CD4-positive, alpha-beta T cell treated with Interleukin-1 beta for 1 hour (primary cell): ENCODE measurements around the gene SP7.
A peak's percentile ranks its signal among the peaks of the same experiment; 100 is the strongest.
"Not testable (repeated sequence)": the region's sequence is repeated elsewhere in the genome, so short reads cannot be mapped to it uniquely, and the experiment has no call there.

Source experiments
- DNase-seq, 2 donors: peaks; one replicate each; pipeline ENCODE4 v3.0.0-alpha.2; 2020 to 2022

Gene SP7

DNA sequence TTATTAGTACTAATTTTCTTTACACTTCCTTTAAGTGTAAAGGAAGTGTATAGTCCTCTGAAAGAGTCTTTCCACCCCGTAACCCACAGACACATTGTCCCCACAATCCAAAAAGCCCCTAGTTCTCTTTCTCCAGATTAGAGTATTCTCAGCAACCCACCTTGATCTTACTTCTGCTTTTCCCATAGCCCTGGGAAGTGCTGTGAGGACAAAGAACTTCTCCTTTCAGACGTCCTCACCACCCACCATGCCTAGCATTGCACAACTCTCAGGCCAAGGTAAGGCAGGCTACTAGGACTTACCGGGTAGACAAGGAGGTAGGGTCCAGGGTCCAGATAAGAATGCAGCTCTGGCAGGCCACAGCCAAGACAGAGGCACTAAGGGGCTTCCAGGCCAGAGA, 22.2 kb downstream of the SP7 start:
- DNase-seq = no peak

GRCh38 chr12:53308276-53308675, 27.9 kb downstream of the SP7 start:
- DNase-seq = no peak

DNA sequence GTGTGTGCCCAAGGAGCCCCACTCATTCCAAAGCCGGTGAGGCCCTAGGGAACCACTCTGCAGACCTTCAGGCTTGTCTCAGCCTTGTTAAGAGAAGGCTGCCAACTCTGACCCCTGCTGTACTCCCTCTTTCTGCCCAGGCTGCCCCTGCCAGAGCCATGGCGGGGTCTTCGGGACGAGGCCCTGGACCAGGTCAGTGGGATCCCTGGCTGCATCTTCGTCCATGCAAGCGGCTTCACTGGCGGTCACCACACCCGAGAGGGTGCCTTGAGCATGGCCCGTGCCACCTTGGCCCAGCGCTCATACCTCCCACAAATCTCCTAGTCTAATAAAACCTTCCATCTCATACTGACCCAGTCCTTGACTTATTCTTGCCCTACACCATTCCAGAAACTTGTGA, 29.3 kb downstream of the SP7 start:
- DNase-seq = no peak

DNA sequence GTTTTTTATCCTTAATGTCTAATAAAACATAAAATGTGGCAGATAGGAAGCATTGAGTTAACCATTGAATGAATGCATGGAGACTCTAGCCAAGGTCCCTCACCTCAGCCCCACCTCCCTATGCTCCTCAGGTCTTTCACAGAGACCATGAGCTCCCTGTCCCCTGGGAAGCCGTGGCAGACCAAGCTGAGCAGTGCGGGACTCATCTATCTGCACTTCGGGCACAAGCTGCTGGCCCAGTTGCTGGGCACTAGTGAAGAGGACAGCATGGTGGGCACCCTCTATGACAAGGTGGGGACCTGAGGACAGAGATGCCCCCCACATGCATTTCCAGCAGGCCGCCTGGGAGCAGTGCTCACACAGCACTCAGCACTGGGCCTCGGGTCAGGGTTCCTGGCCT, 33.3 kb downstream of the SP7 start:
- DNase-seq = no peak

DNA sequence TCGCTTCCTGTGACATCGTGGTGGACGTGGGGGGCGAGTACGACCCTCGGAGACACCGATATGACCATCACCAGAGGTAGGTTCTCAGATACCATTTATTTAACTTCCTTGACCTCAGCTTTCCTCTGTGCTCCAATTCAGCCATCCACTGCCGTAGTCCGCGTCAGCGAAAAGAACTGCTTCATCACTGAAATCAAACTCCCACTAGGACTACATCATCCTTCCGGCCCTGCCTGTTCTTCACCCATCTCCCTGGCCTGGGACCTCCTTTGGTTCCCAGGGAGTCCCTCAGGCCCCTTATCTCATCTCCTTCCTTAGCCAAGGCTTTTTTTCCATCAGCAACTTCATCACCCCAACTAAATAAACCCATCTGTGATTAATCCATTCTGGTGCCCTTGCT, 36.0 kb downstream of the SP7 start:
- DNase-seq = no peak

GRCh38 chr12:53299454-53300180, 36.5 kb downstream of the SP7 start, which contains the start of gene MYG1:
Gene MYG1, plus strand, starts transcription at chr12:53299695. Its CDS starts 43 bp downstream, at chr12:53299738.
- DNase-seq = peak; percentile 86 to 87

DNA sequence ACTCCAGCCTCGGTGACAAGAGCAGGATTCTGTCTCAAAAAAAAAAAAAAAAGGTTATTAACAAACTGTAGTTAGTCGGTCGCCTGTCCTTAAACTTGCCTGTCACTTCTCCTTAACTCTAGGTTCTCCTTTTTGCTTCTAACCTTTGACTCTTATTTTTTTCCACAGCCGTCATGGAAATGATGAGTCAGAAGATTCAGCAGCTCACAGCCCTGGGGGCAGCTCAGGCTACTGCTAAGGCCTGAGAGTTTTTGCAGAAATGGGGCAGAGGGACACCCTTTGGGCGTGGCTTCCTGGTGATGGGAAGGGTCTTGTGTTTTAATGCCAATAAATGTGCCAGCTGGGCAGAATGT, 37.1 kb downstream of the SP7 start:
- peak; percentile 40 to 55 for DNase-seq

DNA sequence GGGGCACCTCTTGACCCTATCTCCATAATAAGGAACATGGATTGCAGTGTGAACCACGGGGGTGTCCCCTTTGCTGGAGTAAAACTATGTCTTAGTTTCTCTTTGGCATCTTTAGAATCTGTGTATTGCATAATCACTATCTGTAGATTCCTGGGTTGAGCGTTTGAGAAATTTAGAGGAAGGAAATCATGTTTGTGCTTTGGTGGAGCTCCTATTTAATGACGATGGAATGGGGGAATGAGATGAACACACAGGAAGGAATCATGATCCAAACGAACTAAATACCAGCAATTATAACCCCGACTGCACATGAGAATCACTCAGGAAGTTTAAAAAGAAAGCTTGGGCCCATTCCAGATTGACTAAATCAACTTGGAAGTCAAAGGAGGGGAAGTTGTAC, 38.0 kb downstream of the SP7 start:
- DNase-seq = no peak

GRCh38 chr12:53297106-53297505, 39.0 kb downstream of the SP7 start:
- DNase-seq = not testable (repeated sequence)

DNA sequence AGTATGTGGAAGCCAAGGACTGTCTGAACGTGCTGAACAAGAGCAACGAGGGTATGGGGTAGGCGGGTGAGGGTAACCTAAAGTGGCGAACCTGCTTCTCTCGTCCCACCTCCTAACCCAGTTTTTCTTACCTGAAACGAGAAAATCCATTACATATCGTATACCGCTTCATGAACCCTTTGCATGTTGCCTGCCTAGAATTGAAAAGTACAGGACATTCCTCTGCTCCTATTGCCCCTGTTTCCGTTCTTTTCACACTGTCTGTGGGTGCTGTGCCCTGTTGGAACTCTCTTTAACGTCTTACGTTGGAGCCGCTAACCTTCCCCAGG, 40.3 kb downstream of the SP7 start:
- DNase-seq = no peak

DNA sequence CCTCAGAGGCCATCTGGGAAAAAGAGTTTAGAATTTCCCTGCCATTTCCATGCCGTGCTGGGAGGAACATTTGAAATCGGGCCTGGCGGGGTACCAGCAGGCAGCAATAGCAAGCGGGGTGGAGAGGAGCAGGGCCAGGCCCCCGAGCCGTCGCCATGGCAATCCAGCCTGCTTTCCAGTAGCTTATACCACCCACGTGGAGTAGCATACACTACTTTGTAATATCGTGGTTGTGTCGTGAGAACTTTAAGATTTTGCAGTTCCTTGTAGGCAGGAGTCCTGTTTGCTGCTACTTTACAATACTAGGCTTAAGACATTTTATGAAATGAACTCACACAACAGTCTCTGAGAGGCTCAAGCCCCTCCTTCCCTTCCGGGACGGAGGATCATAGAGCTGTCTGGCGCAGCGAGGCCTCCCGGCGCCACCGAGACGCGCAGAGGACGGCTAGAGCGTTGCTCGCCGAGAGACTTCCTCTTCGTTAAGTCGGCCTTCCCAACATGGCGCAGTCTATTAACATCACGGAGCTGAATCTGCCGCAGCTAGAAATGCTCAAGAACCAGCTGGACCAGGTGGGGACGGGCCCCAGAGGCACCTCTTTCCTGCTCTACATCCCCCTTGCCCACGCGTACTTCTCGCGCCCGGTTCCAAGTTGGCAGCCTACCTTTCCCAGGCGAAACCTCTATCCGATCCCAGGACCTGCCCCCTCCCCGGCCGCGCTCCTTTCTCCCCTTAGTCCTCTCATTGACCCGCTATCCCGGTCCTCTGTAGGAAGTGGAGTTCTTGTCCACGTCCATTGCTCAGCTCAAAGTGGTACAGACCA, 40.9 kb downstream of the SP7 start, which contains the start of gene PFDN5:
TSS of gene PFDN5 (plus strand) at position 473 of the 821 bp plus-strand sequence. CDS start at position 499, 26 bp downstream.
- DNase-seq = peak; percentile 91 to 92

DNA sequence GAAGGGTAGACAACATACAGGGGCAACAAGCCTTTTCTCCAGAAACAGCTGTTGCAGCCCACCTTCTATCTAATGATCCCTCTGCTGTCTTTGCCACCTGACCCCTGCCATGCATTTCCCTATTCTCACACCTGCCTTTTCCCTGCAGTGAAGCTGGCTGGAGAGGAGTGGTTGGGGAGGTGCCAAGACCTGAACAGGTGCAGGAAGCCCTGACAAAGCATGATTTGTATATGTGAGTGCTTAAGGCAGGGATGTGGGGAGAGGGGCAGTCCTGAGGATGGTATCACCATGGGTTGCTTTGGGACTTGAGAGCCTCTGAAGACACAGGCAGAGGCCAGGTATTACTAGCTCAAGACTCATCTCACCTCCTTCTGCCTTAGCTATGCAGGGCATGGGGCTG, 43.7 kb downstream of the SP7 start:
- no peak for DNase-seq

DNA sequence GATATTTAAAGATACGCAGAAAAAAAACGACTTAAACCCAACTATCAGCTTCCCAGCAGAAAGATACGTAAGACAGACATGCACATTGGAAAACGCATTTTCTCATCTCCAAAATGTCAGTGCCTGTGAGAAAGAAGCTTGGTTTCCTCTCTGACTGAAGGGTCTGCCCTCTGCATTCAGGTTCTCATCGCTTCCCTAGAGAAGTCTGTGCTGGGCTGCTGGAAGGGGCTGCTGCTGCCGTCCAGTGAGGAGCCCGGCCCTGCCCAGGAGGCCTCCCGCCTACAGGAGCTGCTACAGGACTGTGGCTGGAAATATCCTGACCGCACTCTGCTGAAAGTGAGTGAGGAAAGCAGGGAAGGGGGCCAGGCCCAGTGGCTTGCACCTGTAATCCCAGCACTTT, 45.5 kb downstream of the SP7 start:
- no peak for DNase-seq

DNA sequence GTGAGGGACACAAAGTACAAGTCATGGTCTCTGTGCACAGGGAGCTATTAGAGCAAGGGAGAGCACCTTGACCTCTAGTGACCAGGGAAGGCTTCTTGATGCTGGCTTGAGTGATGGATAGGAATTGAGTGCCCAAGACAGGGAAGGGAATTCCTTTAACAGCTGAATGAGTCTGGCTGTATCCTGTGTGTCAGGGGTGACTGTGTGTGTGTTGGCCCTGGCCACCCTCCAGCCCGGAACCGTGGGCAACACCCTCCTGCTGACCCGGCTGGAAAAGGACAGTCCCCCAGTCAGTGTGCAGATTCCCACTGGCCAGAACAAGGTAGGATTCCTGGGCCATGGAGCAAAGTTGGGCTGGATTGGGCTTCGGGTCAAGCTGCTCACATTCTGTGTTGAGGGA, 46.3 kb downstream of the SP7 start:
- DNase-seq = no peak

GRCh38 chr12:53288322-53288721, 47.8 kb downstream of the SP7 start:
- no peak for DNase-seq

- DNase-seq = peak; percentile 75 to 79
Measured at GRCh38 chr12:53287741-53288216, 48.4 kb downstream of the SP7 start.

DNA sequence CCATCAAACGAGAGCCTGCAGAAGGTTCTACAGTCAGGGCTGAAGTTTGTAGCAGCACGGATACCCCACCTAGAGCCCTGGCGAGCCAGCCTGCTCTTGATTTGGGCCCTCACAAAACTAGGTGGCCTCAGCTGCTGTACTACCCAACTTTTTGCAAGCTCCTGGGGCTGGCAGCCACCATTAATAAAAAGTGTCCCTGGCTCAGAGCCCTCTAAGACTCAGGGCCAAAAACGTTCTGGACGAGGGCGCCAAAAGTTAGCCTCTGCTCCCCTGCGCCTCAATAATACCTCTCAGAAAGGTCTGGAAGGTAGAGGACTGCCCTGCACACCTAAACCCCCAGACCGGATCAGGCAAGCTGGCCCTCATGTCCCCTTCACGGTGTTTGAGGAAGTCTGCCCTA, 49.7 kb downstream of the SP7 start:
- DNase-seq = no peak

- no peak for DNase-seq
Measured at GRCh38 chr12:53279888-53280498, 56.2 kb downstream of the SP7 start.

GRCh38 chr12:53279283-53279869, 56.8 kb downstream of the SP7 start:
- no peak for DNase-seq

DNA sequence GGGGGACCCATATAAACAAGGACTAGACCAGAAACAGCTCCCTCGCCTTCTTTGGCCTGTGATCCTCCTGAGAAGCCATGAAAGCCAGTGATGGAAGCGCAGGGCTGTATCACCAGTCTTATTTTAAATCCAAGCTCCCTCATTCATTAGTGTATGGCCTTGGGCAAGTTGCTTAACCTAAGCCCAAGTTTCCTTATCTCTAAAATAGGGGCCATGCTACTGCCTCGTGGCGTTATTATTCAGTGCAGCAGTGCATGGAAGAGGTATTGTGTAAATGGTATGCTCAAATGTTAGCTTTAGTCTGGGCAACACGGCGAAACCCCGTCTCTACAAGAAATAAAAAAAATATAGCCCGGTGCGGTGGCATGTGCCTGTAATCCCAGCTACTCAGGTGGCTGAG, 58.2 kb downstream of the SP7 start:
- no peak for DNase-seq
